Testis (tissue), 3 donors: ENCODE results near the gene CAMK2N2. TPM values are rescaled to one million over a fixed set of nuclear protein-coding genes. Genes with fewer than 3 reads are reported as not detected.

ENCODE experiments used
- DNase-seq: peaks from one replicate; pipeline ENCODE4 v3.0.0-alpha.2; 2019
- H3K27ac ChIP-seq, 2 donors: fragments of 200-600 bp; sonication (generic); one replicate each; pipeline ENCODE4 v1.5.1; 2019
- H3K27me3 ChIP-seq: fragments of 200-600 bp; sonication (generic); one replicate; pipeline ENCODE4 v1.5.1; 2019
- H3K36me3 ChIP-seq: fragments of 200-600 bp; sonication (generic); one replicate; pipeline ENCODE4 v1.5.1; 2017; ENCODE audit warnings: low read depth; ENCODE audit errors: missing control alignments
- H3K4me1 ChIP-seq: fragments of 200-600 bp; sonication (generic); one replicate; pipeline ENCODE4 v1.5.1; 2019
- H3K4me3 ChIP-seq, 2 donors: fragments of 200-600 bp; sonication (generic); one replicate each; pipeline ENCODE4 v1.5.1; 2017 to 2019
- H3K9me3 ChIP-seq: fragments of 200-600 bp; sonication (generic); one replicate; pipeline ENCODE4 v1.5.1; 2017
- CTCF ChIP-seq, 3 experiments: fragments of 450-650 bp in 2 of 3; fragments of 200-600 bp in 1 of 3; sonication (generic) in 1 of 3; IDR thresholded peaks; one replicate each; pipeline ENCODE4 v1.5.1; 2016 to 2019; ENCODE audit warnings: antibody characterized with exemption in 3 of 3, mild to moderate bottlenecking in 2 of 3, moderate library complexity in 1 of 3
- POLR2A ChIP-seq: fragments of 450-650 bp; IDR thresholded peaks from one replicate; pipeline ENCODE4 v1.6.1; 2017; ENCODE audit warnings: antibody characterized with exemption, mild to moderate bottlenecking, moderate library complexity
- WGBS, 2 donors: methylation state at CpG; one replicate each; pipeline ENCODE4 v1.1.5; 2018; 5-methylcytosine and 5-hydroxymethylcytosine counted together
- intact Hi-C: fragments of 100-400 bp; cut with DNase I; formaldehyde crosslinking; loops from one replicate; pipeline ENCODE4 v1.15.1; 2023; ENCODE audit warnings: low total_unique reads
- microRNA counts, 2 donors: library from miRNA; unstranded; fragments of <30 nt; microRNA quantifications; one replicate each; lab custom pipeline; 2016
- microRNA-seq, 2 donors: library from miRNA; unstranded; fragments of <30 nt; microRNA quantifications; one replicate each; pipeline ENCODE4, GENCODE V29; 2016; ENCODE audit warnings: borderline number of aligned reads in 2 of 2, borderline replicate concordance in 1 of 2
- polyA plus RNA-seq: library from polyadenylated mRNA; stranded (reverse); fragments of 350-450 nt; fragmentation: Illumina TruSeq; extraction: RNeasy Lipid Tissue Mini Kit (QIAGEN cat#74804); gene quantifications from one replicate; pipeline ENCODE4 v1.2.3, GENCODE V29; 2014; ENCODE audit warnings: low read depth, low replicate concordance; ENCODE audit not compliant: insufficient read depth
- small RNA-seq, 2 donors: library from RNA; depleted of rRNA; stranded (forward); fragments of <200 nt; gene quantifications; one replicate each; pipeline ENCODE3, GENCODE V24; 2016
- total RNA-seq, 2 donors: library from RNA; depleted of rRNA; stranded (reverse); fragments of >200 nt; gene quantifications; one replicate each; pipeline ENCODE4 v1.2.3, GENCODE V29; 2016

CAMK2N2 gene
- total and polyA plus RNA-seq, 3 donors from 2014 or later = 0.24 to 0.40 TPM; not detected in 1

GRCh38 chr3:184211718-184212117 is 49.6 kb downstream of the CAMK2N2 start:
- 38 to 39% methylated on average over 5 of the region's 5 CpGs for WGBS, 2 donors
- peak overlapping the region in 1 of 2 donors; percentile 33 for H3K27ac ChIP-seq
- no peak for DNase-seq
- no peak overlapping the region for H3K4me3 ChIP-seq
- intact Hi-C loops = no loop called here
- no peaks in the 10 kb centered on the region for H3K27me3 ChIP-seq
- no peaks in the 10 kb centered on the region for H3K36me3 ChIP-seq
- TF ChIP-seq POLR2A = no peak
- no peak for TF ChIP-seq CTCF (IDR thresholded peaks at IDR 0.05)
- H3K9me3 ChIP-seq = no peaks in the 10 kb centered on the region
- H3K4me1 ChIP-seq = peaks cover 22% of the 10 kb centered on the region

- no peaks in the 10 kb centered on the region for H3K36me3 ChIP-seq
- TF ChIP-seq POLR2A = no peak
- no peak for TF ChIP-seq CTCF (IDR thresholded peaks at IDR 0.05)
- 33 to 40% methylated on average over 5 of the region's 5 CpGs for WGBS, 2 donors
- peak overlapping the region in 1 of 2 donors; percentile 33 for H3K27ac ChIP-seq
- no peak for DNase-seq
- H3K9me3 ChIP-seq = no peaks in the 10 kb centered on the region
- no peaks in the 10 kb centered on the region for H3K27me3 ChIP-seq
- intact Hi-C loops = no loop called here
- H3K4me1 ChIP-seq = peaks cover 22% of the 10 kb centered on the region
- no peak overlapping the region for H3K4me3 ChIP-seq
Measured at GRCh38 chr3:184211297-184211696, 50.1 kb downstream of the CAMK2N2 start.

MicroRNA genes within 50 kb of the gene (microRNA counts, 767-probe panel; counts per million panel counts)
- microRNA hsa-miR-1224-3p (lab: Ali Mortazavi, UCI) = 0 to 152 counts per million in 2 donors
- microRNA hsa-miR-1224-5p (lab: Ali Mortazavi, UCI) = 0 to 152 counts per million in 2 donors

Small RNA genes lying within 50 kb of the gene (microRNA-seq; reads per million reads assigned to microRNA genes)
- gene MIR1224 = 11.1 to 18.6 reads per million in 2 donors

Small RNA genes lying within 50 kb of the gene (small RNA-seq; reads per million reads assigned to genes)
- 0.47 to 2.7 reads per million in 2 donors for gene MIR1224

Other genes with a start within 250 kb of the CAMK2N2 start
- 10 to 100 TPM; 61.5 to 77.9 TPM for gene ABCC5, start 243.7 kb downstream of the CAMK2N2 start, total RNA-seq
- gene ABCC5, start 243.7 kb downstream of the CAMK2N2 start, polyA plus RNA-seq = 35.2 TPM
- not detected for gene HTR3D, start 229.8 kb downstream of the CAMK2N2 start, total RNA-seq
- not detected for gene HTR3D, start 229.8 kb downstream of the CAMK2N2 start, polyA plus RNA-seq
- gene HTR3C, start 208.5 kb downstream of the CAMK2N2 start, total RNA-seq = under 1 TPM in 1 of 2 donors, not detected in 1; 0.31 TPM
- gene HTR3C, start 208.5 kb downstream of the CAMK2N2 start, polyA plus RNA-seq = not detected
- under 1 TPM; 0.31 to 0.63 TPM for gene HTR3E, start 164.5 kb downstream of the CAMK2N2 start, total RNA-seq
- not detected for gene HTR3E, start 164.5 kb downstream of the CAMK2N2 start, polyA plus RNA-seq
- gene EIF2B5, start 126.2 kb downstream of the CAMK2N2 start, total RNA-seq = 10 to 100 TPM; 37.2 to 48.1 TPM
- 36.7 TPM for gene EIF2B5, start 126.2 kb downstream of the CAMK2N2 start, polyA plus RNA-seq
- gene DVL3, start 106.2 kb downstream of the CAMK2N2 start, total RNA-seq = 10 to 100 TPM; 80.5 to 86.8 TPM
- gene DVL3, start 106.2 kb downstream of the CAMK2N2 start, polyA plus RNA-seq = 53.7 TPM
- 100 to 1,000 TPM; 238 to 334 TPM for gene AP2M1, start 86.7 kb downstream of the CAMK2N2 start, total RNA-seq
- gene AP2M1, start 86.7 kb downstream of the CAMK2N2 start, polyA plus RNA-seq = 346 TPM
- 100 to 1,000 TPM; 111 to 115 TPM for gene ABCF3, start 75.4 kb downstream of the CAMK2N2 start, total RNA-seq
- gene ABCF3, start 75.4 kb downstream of the CAMK2N2 start, polyA plus RNA-seq = 69.3 TPM
- gene VWA5B2, start 32.0 kb downstream of the CAMK2N2 start, total RNA-seq = 10 to 100 TPM; 13.8 to 17.6 TPM
- gene VWA5B2, start 32.0 kb downstream of the CAMK2N2 start, polyA plus RNA-seq = 2.5 TPM
- 10 to 100 TPM; 79.4 to 91.7 TPM for gene ALG3, start 12.6 kb downstream of the CAMK2N2 start, total RNA-seq
- 58.7 TPM for gene ALG3, start 12.6 kb downstream of the CAMK2N2 start, polyA plus RNA-seq
- 10 to 100 TPM; 10.2 to 15.0 TPM for gene EEF1AKMT4, start 11.9 kb downstream of the CAMK2N2 start, total RNA-seq
- gene EEF1AKMT4, start 11.9 kb downstream of the CAMK2N2 start, polyA plus RNA-seq = 16.9 TPM
- gene ECE2, start 14.5 kb upstream of the CAMK2N2 start, total RNA-seq = 1 to 10 TPM; 1.4 TPM
- 1.1 TPM for gene ECE2, start 14.5 kb upstream of the CAMK2N2 start, polyA plus RNA-seq
- gene PSMD2, start 37.7 kb upstream of the CAMK2N2 start, total RNA-seq = 100 to 1,000 TPM; 289 to 339 TPM
- gene PSMD2, start 37.7 kb upstream of the CAMK2N2 start, polyA plus RNA-seq = 379 TPM
- 100 to 1,000 TPM; 295 TPM for gene EIF4G1, start 53.1 kb upstream of the CAMK2N2 start, total RNA-seq
- 255 TPM for gene EIF4G1, start 53.1 kb upstream of the CAMK2N2 start, polyA plus RNA-seq
- 10 to 100 TPM; 75.9 to 77.2 TPM for gene FAM131A, start 76.0 kb upstream of the CAMK2N2 start, total RNA-seq
- gene FAM131A, start 76.0 kb upstream of the CAMK2N2 start, polyA plus RNA-seq = 28.1 TPM
- 100 to 1,000 TPM in 1 of 2 donors, 10 to 100 TPM in 1; 98.2 to 118 TPM for gene CLCN2, start 100.1 kb upstream of the CAMK2N2 start, total RNA-seq
- gene CLCN2, start 100.1 kb upstream of the CAMK2N2 start, polyA plus RNA-seq = 46.7 TPM
- gene POLR2H, start 100.2 kb upstream of the CAMK2N2 start, total RNA-seq = 10 to 100 TPM; 65.0 to 76.4 TPM
- 72.2 TPM for gene POLR2H, start 100.2 kb upstream of the CAMK2N2 start, polyA plus RNA-seq
- gene THPO, start 116.7 kb upstream of the CAMK2N2 start, total RNA-seq = under 1 TPM; 0.71 to 0.93 TPM
- gene THPO, start 116.7 kb upstream of the CAMK2N2 start, polyA plus RNA-seq = 7.6 TPM
- 1 to 10 TPM; 3.5 to 4.3 TPM for gene CHRD, start 118.5 kb upstream of the CAMK2N2 start, total RNA-seq
- gene CHRD, start 118.5 kb upstream of the CAMK2N2 start, polyA plus RNA-seq = 4.3 TPM